GM12891 (cell line): ENCODE data around the gene DGKI.

ENCODE experiments used
- PAX5 ChIP-seq: IDR thresholded peaks from 2 replicates; pipeline ENCODE4 v1.6.1; 2011; ENCODE audit warnings: low read length, moderate library complexity, mild to moderate bottlenecking; ENCODE audit not compliant: insufficient read depth, severe bottlenecking
- POLR2A ChIP-seq: IDR thresholded peaks from 2 replicates; pipeline ENCODE4 v1.6.1; 2011; ENCODE audit warnings: low read depth, low read length, control low read depth
- POLR2AphosphoS5 ChIP-seq: IDR thresholded peaks from 2 replicates; pipeline ENCODE4 v1.6.1; 2011; ENCODE audit warnings: low read depth, low read length, control low read depth
- SPI1 ChIP-seq: IDR thresholded peaks from 2 replicates; pipeline ENCODE4 v1.6.1; 2011; ENCODE audit warnings: low read depth, low read length, control low read depth
- TAF1 ChIP-seq: IDR thresholded peaks from 2 replicates; pipeline ENCODE4 v1.6.1; 2011; ENCODE audit warnings: low read depth, low read length, control low read depth

DNA sequence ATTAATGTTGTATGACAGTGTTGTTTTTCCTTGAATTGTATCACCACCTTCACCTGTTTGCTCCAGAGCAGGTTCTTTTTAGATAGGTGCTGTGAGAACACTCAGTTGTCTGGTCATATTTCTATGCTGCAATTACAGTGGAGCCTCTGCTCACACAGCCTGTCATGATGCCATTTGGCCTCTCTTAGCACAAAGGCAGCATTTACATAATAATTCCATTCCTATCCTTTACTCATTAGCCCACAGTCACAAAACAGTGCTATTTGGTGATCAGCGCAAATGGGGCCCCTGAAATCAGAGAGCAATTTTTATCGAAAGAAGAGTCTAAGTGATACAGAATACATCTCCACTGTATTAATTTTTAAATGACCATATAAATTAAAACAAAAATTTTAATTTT lies 13.8 kb upstream of the DGKI start:
- TF ChIP-seq POLR2AphosphoS5 (no peak), POLR2A (no peak), SPI1 (no peak), TAF1 (no peak), PAX5 (no peak)
